ENCODE results near the gene ANGPTL4.

The ANGPTL4 gene

GRCh38 chr19:8363803-8364771 lies at the start of gene ANGPTL4:
Gene ANGPTL4 (plus strand): TSS chr19:8364155. CDS start chr19:8364322, 167 bp downstream.
- TF ChIP-seq, protein P1, sequence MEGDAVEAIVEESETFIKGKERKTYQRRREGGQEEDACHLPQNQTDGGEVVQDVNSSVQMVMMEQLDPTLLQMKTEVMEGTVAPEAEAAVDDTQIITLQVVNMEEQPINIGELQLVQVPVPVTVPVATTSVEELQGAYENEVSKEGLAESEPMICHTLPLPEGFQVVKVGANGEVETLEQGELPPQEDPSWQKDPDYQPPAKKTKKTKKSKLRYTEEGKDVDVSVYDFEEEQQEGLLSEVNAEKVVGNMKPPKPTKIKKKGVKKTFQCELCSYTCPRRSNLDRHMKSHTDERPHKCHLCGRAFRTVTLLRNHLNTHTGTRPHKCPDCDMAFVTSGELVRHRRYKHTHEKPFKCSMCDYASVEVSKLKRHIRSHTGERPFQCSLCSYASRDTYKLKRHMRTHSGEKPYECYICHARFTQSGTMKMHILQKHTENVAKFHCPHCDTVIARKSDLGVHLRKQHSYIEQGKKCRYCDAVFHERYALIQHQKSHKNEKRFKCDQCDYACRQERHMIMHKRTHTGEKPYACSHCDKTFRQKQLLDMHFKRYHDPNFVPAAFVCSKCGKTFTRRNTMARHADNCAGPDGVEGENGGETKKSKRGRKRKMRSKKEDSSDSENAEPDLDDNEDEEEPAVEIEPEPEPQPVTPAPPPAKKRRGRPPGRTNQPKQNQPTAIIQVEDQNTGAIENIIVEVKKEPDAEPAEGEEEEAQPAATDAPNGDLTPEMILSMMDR (IDR thresholded peaks at IDR 0.05), result no peak

DNA sequence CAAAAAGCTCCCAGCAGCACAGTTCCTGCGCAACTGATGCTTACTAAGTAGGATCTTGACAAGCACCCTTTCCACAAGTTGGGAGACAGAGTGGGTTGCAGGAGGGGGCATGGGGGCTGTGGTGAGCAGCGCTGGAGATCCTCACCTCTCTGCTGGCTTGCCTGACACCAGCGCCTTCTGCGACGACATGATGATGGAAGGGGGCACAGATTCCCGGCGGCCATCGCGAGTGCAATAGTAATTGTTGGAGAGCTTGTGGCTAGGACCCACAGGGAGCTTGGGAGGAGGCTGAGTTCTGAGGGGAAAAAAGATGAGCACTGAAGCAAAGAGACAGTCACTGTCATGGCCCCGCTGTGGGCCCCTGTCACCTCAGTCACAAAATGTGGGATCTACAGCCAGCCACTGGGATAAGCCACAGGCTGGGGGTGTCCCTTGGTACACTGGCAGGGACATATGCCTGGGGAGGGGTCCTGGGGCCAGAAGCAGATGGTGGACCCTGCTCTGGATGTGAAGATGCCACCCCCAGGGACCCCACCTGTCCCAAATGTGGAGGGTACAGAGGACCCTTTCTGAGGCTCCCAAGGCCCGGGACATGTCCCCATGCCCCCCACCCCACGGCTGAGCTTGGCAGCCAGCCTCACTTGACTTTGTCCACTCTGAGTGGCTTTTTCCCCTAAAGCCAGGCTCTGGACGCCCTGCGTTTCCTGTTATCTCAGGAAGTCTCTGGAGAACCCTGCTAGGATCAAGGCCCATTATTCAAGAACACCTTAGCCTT lies 47.4 kb upstream of the ANGPTL4 start:
- TF ChIP-seq, protein P1 (IDR thresholded peaks at IDR 0.05), result no peak

GRCh38 chr19:8319807-8320520 lies 44.0 kb upstream of the ANGPTL4 start:
- TF ChIP-seq, protein P1 (IDR thresholded peaks at IDR 0.05), result no peak

DNA sequence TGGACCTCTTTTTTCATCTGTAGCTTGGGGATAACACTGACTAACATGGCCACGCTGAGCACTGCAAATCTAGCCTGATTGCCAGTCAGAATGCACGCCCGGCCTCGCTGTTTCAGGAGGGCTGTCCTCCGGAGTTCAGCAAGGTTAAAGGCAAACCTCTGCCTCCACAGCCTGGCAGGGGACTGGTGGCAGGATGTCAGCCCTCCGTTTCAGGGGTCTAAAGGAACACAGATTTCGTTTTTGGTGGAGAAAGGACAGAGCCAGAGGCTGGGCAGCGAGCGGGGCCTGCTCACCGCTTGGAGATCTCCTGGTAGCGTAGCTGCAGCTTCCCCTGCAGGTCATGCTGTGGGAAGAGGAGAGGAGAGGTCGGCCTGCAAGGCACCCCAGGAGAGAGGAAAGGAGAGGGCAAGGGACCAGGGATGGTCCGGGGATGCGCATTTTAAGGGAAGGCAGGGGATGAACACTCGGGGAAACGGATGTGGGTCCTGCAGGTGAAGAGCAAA lies 43.3 kb upstream of the ANGPTL4 start:
- TF ChIP-seq, protein P1 (IDR thresholded peaks at IDR 0.05), result no peak

DNA sequence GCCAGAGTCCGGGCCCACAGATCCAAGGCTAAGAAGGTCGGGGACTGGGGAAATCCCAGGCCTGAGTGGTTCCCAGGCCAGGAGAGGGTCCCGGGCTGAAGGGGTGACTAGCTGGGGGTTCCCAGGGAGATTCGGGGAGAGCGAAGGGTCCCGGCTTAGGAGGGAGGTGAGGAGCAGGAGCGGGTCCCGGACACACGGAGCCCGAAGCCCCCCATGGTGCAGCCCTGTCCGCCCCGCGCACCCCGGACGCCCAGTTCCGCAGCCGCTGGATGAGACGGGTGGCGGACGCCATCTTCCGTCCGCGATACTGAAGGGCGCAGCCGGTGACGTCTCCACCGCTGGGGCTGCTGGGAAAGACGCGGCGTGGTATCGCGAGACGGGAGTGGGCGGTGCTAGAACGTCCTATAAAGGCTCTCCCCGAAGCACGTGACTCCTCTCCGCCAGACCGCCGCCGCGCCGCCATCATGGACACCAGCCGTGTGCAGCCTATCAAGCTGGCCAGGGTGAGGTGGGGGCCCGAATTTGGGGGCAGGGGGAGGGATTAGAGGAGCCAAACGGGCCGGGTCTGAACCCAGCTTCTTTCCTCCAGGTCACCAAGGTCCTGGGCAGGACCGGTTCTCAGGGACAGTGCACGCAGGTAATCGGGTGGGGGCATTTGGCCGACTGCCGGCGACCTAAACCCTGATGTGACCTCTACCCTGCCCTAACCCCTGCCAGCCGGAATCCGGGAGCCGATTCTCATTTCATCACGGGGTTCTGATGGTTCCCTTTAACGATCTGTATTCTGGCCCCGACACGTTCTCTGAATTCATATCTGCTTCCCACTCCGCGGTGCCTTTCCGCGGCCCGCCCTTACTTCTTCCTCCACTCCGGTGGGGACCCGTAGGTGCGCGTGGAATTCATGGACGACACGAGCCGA lies 42.6 kb upstream of the ANGPTL4 start, which contains the start of the genes NDUFA7 and RPS28:
TSS of gene NDUFA7 (minus strand) at position 309 of the 919 bp plus-strand sequence. CDS start at position 292, 17 bp downstream.
TSS of gene RPS28 (plus strand) at position 430 of the 919 bp plus-strand sequence. CDS start at position 465, 35 bp downstream.
- TF ChIP-seq, protein P1 (IDR thresholded peaks at IDR 0.05), result no peak

GRCh38 chr19:8321986-8322637 lies 41.8 kb upstream of the ANGPTL4 start:
- TF ChIP-seq, protein P1 (IDR thresholded peaks at IDR 0.05), result no peak

Data from LNCAP (cell line).